CD4-positive, alpha-beta T cell (primary cell): ENCODE measurements around the gene STPG4. TPM values are rescaled to one million over a fixed set of nuclear protein-coding genes. Genes with fewer than 3 reads are reported as not detected.
A peak's percentile ranks its signal among the peaks of the same experiment; 100 is the strongest.

Experiments
- ATAC-seq: fragments of 200-7000 bp; cut with Tn5 transposase; one replicate; pipeline ENCODE4 v1.10.0; 2022; ENCODE audit warnings: mild to moderate bottlenecking; ENCODE audit not compliant: poor library complexity
- CTCF ChIA-PET: fragments of 350-600 bp; sonication (Branson Sonifier 250); formaldehyde crosslinking; loops from one replicate; lab custom pipeline; 2021; ENCODE audit warnings: antibody characterized with exemption, inconsistent platforms; lab: Charles Lee
- POLR2A ChIA-PET: fragments of 350-600 bp; sonication (Branson Sonifier 250); formaldehyde crosslinking; loops from one replicate; lab custom pipeline; 2021; ENCODE audit warnings: antibody characterized with exemption, inconsistent platforms; lab: Charles Lee
- DNase-seq, 14 experiments: peaks; one replicate each; pipeline ENCODE4 v3.0.0-alpha.2; 2013 to 2020; ENCODE audit warnings: mixed read lengths in 2 of 14
- H3K27ac ChIP-seq, 2 donors: one replicate each; pipeline versions ENCODE4 v1.5.1 to v1.7.0; 2013; ENCODE audit warnings: low read length in 2 of 2, low read depth in 1 of 2, mild to moderate bottlenecking in 1 of 2
- H3K27me3 ChIP-seq, 2 experiments: 1 replicate in 1 of 2; 2 replicates in 1 of 2; pipeline versions ENCODE4 v1.6.1 to v1.7.0; 2013; ENCODE audit warnings: low read length in 2 of 2, control low read depth in 1 of 2, mild to moderate bottlenecking in 1 of 2, moderate library complexity in 1 of 2; ENCODE audit not compliant: insufficient read depth in 2 of 2, control insufficient read depth in 1 of 2
- H3K36me3 ChIP-seq: one replicate; pipeline ENCODE4 v1.6.1; 2013; ENCODE audit warnings: low read length, control low read depth; ENCODE audit not compliant: insufficient read depth
- H3K4me1 ChIP-seq: one replicate; pipeline ENCODE4 v1.6.1; 2013; ENCODE audit warnings: low read length, control low read depth; ENCODE audit not compliant: insufficient read depth
- H3K4me3 ChIP-seq: one replicate; pipeline ENCODE4 v1.5.1; 2013; ENCODE audit warnings: mild to moderate bottlenecking, low read length, moderate library complexity
- H3K9me3 ChIP-seq, 2 experiments: 1 replicate in 1 of 2; 2 replicates in 1 of 2; pipeline versions ENCODE4 v1.6.1 to v1.7.0; 2013; ENCODE audit warnings: low read length in 2 of 2, mild to moderate bottlenecking in 2 of 2, control low read depth in 1 of 2, moderate library complexity in 1 of 2; ENCODE audit not compliant: control insufficient read depth in 1 of 2, insufficient read depth in 1 of 2
- H3K27ac Mint-ChIP-seq: one replicate; pipeline ENCODE4 v1.8.0; 2020; ENCODE audit warnings: mixed read lengths
- H3K27me3 Mint-ChIP-seq: one replicate; pipeline ENCODE4 v1.8.0; 2021; ENCODE audit warnings: mixed read lengths
- H3K36me3 Mint-ChIP-seq: one replicate; pipeline ENCODE4 v1.8.0; 2021; ENCODE audit warnings: low read depth, mixed read lengths
- H3K4me1 Mint-ChIP-seq: one replicate; pipeline ENCODE4 v1.8.0; 2021; ENCODE audit warnings: low read depth, mixed read lengths
- H3K4me3 Mint-ChIP-seq: one replicate; pipeline ENCODE4 v1.8.0; 2020; ENCODE audit warnings: mild to moderate bottlenecking, mixed read lengths
- H3K9me3 Mint-ChIP-seq: one replicate; pipeline ENCODE4 v1.8.0; 2020; ENCODE audit warnings: mixed read lengths
- CTCF ChIP-seq: fragments of 200-600 bp; IDR thresholded peaks from one replicate; pipeline ENCODE4 v1.8.0; 2022; ENCODE audit warnings: antibody characterized with exemption, mild to moderate bottlenecking
- intact Hi-C, 2 experiments: fragments of 100-400 bp; cut with DNase I in 1 of 2; cut with micrococcal nuclease in 1 of 2; formaldehyde crosslinking; loops; one replicate each; pipeline versions ENCODE4 v1.15.1 to v1.9.0; 2023 to 2025; cut with DNase I, micrococcal nuclease
- polyA plus RNA-seq, 2 donors: library from polyadenylated mRNA; unstranded; fragments of 120-200 nt; gene quantifications; one replicate each; pipeline ENCODE4 v1.2.1, GENCODE V29; 2013
- total RNA-seq, 174 experiments: library from RNA in 2 of 174; stranded (reverse) in 2 of 174; gene quantifications; one replicate each; pipeline ENCODE4 v1.2.3 and lab custom pipeline; 2021 to 2026

Gene STPG4
- total RNA-seq (not detected), total RNA-seq (lab: John Stamatoyannopoulos, UW) (0 to 0.81 (median 0.11) reads per million in 172 experiments)
- polyA plus RNA-seq (2013, experiment 1 of 2): 0.10 TPM
- polyA plus RNA-seq (2013, experiment 2 of 2): 0.15 TPM

DNA sequence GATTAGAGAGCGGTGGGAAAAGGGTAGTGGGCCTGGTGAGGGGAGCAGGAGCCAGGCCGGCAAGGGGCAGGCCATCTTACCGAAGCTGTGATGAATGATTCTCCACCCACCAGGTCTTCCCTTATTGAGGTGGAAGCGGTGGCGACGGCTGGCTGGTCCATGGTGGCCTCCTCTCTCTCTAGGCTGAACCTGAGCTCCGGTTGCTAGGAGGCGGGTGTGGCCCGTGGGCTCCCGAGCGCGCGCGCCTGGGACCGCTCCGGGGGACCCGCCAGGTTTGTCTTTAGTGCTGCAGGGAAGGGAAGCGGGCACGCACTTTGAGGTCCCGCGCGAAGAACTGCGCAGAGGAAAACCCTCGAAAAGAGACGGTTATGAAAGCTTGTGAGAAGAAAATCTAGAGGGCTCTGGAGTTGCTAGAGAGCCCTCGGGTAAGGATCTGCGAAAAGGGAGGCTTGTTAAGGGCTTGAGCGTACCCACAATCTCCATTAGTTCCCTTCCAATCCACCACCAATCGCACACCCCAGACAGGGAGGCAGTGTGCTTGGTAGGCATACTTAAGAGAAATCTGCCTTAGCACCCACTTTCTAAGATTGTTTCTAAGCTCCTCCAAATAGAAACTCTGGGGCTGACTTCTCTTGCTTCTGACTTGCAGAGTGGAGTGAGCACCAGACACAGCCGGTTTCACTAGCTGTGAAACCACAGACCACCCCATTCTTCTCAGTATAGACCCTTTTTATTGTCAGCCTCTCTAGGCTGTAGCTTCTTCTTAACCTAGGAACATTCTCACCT is at the start of gene STPG4:
STPG4 (minus strand) TSS at position 218 of the 786 bp plus-strand sequence; CDS start at position 161, 57 bp downstream.
- POLR2A ChIA-PET: no interaction called here
- no peak for ATAC-seq
- peaks cover 30% of the 10 kb centered on the region for H3K36me3 ChIP-seq
- Mint-ChIP-seq H3K27me3 (no peaks in the 10 kb centered on the region), H3K4me1 (no peaks in the 10 kb centered on the region), H3K4me3 (no peak within 1 kb of the TSS), H3K36me3 (peaks cover 68% of the 10 kb centered on the region), H3K27ac (peak within 1 kb of the TSS; percentile 29), H3K9me3 (no peaks in the 10 kb centered on the region)
- H3K27me3 ChIP-seq: no peaks in the 10 kb centered on the region
- TF ChIP-seq CTCF: no peak
- H3K4me3 ChIP-seq: no peak within 1 kb of the TSS
- H3K9me3 ChIP-seq: no peaks in the 10 kb centered on the region
- intact Hi-C loops: no loop called here
- no peaks in the 10 kb centered on the region for H3K4me1 ChIP-seq
- no peak within 1 kb of the TSS for H3K27ac ChIP-seq
- no peak for DNase-seq
- CTCF ChIA-PET: no interaction called here

- Histone ChIP-seq H3K4me1 (no peaks in the 10 kb centered on the region), H3K9me3 (no peaks in the 10 kb centered on the region), H3K36me3 (no peaks in the 10 kb centered on the region), H3K27ac (no peak overlapping the region), H3K27me3 (peaks cover 0 to 5% of the 10 kb centered on the region in 2 experiments), H3K4me3 (no peak overlapping the region)
- Mint-ChIP-seq H3K36me3 (no peaks in the 10 kb centered on the region), H3K9me3 (no peaks in the 10 kb centered on the region), H3K27me3 (no peaks in the 10 kb centered on the region), H3K4me3 (no peak overlapping the region), H3K27ac (no peak overlapping the region), H3K4me1 (no peaks in the 10 kb centered on the region)
- intact Hi-C loops: no loop called here
- DNase-seq (no peak), ATAC-seq (no peak)
- ChIA-PET POLR2A (no interaction called here), CTCF (no interaction called here)
- TF ChIP-seq CTCF: no peak
Measured at GRCh38 chr2:47204691-47205090, 49.6 kb upstream of the STPG4 start.

DNA sequence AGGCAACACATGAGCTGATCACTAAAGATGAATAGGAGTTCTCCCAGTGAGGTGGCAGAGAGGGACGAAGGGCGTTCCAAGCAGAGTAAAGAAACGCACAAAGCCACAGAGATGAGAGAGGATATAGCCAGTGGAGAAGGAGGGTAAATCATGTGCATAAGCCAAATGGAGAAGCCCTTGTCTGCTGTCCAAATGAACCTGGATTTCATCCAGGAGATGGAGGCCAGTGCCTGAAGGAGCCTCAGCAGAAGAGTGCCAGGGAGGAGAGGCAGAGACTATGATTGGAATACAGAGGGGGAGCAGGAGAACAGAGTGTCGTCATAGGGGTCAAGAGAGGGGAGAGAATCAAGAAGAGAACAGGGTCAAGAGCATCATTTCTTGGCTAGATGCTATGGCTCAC is 48.9 kb upstream of the STPG4 start:
- Histone ChIP-seq H3K4me1 (no peaks in the 10 kb centered on the region), H3K36me3 (no peaks in the 10 kb centered on the region), H3K4me3 (no peak overlapping the region), H3K27ac (no peak overlapping the region), H3K27me3 (peaks cover 0 to 5% of the 10 kb centered on the region in 2 experiments), H3K9me3 (no peaks in the 10 kb centered on the region)
- ChIA-PET CTCF (no interaction called here), POLR2A (no interaction called here)
- ATAC-seq (no peak), DNase-seq (no peak)
- Mint-ChIP-seq H3K36me3 (no peaks in the 10 kb centered on the region), H3K4me1 (no peaks in the 10 kb centered on the region), H3K9me3 (no peaks in the 10 kb centered on the region), H3K27me3 (no peaks in the 10 kb centered on the region), H3K27ac (no peak overlapping the region), H3K4me3 (no peak overlapping the region)
- intact Hi-C loops: no loop called here
- TF ChIP-seq CTCF: no peak
